ENCODE data around the gene KLHDC10. TPM values are rescaled to one million over a fixed set of nuclear protein-coding genes. Genes with fewer than 3 reads are reported as not detected.

KLHDC10 gene
- polyA plus RNA-seq, 1 donor from 2014 or later, result 59.1 TPM

- no peak overlapping the region for H3K4me2 ChIP-seq (ENCODE audit: low read length)
These were observed 104.1 kb downstream of the KLHDC10 start for GRCh38 chr7:130174237-130174959.

GRCh38 chr7:130178251-130178650 lies 107.9 kb downstream of the KLHDC10 start:
- H3K9ac ChIP-seq (ENCODE audit: low read length), result no peak overlapping the region
- H3K4me2 ChIP-seq (ENCODE audit: low read length), result no peak overlapping the region
- H3K27me3 ChIP-seq (ENCODE audit: insufficient read depth, low read depth, low read length), result no peaks in the 10 kb centered on the region
- no peaks in the 10 kb centered on the region for H3K79me2 ChIP-seq (replicated peaks; ENCODE audit: insufficient read depth, low read length)
- H3F3A ChIP-seq (ENCODE audit: insufficient read depth, low read length, poor library complexity, severe bottlenecking), result no peaks in the 10 kb centered on the region
- no peaks in the 10 kb centered on the region for H4K20me1 ChIP-seq (ENCODE audit: insufficient read depth)
- no peak for TF ChIP-seq TAF1 (IDR thresholded peaks at IDR 0.05; ENCODE audit: low read depth)
- TF ChIP-seq EZH2 (IDR thresholded peaks at IDR 0.05; ENCODE audit: borderline replicate concordance, insufficient read depth, low read length, poor library complexity, severe bottlenecking), result no peak
- no peak for TF ChIP-seq MXI1 (conservative IDR thresholded peaks at IDR 0.05; ENCODE audit: poor library complexity, severe bottlenecking)
- TF ChIP-seq CTCF (IDR thresholded peaks at IDR 0.05; ENCODE audit: poor library complexity, severe bottlenecking), result no peak
- no peak for TF ChIP-seq POLR2AphosphoS5 (IDR thresholded peaks at IDR 0.05)
- TF ChIP-seq EP300 (conservative IDR thresholded peaks at IDR 0.05; ENCODE audit: poor library complexity, severe bottlenecking), result no peak
- no peak for TF ChIP-seq SMC3 (conservative IDR thresholded peaks at IDR 0.05; ENCODE audit: poor library complexity)
- TF ChIP-seq, protein P1, sequence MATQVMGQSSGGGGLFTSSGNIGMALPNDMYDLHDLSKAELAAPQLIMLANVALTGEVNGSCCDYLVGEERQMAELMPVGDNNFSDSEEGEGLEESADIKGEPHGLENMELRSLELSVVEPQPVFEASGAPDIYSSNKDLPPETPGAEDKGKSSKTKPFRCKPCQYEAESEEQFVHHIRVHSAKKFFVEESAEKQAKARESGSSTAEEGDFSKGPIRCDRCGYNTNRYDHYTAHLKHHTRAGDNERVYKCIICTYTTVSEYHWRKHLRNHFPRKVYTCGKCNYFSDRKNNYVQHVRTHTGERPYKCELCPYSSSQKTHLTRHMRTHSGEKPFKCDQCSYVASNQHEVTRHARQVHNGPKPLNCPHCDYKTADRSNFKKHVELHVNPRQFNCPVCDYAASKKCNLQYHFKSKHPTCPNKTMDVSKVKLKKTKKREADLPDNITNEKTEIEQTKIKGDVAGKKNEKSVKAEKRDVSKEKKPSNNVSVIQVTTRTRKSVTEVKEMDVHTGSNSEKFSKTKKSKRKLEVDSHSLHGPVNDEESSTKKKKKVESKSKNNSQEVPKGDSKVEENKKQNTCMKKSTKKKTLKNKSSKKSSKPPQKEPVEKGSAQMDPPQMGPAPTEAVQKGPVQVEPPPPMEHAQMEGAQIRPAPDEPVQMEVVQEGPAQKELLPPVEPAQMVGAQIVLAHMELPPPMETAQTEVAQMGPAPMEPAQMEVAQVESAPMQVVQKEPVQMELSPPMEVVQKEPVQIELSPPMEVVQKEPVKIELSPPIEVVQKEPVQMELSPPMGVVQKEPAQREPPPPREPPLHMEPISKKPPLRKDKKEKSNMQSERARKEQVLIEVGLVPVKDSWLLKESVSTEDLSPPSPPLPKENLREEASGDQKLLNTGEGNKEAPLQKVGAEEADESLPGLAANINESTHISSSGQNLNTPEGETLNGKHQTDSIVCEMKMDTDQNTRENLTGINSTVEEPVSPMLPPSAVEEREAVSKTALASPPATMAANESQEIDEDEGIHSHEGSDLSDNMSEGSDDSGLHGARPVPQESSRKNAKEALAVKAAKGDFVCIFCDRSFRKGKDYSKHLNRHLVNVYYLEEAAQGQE (IDR thresholded peaks at IDR 0.05; ENCODE audit: borderline replicate concordance), result no peak
- TF ChIP-seq RAD21 (conservative IDR thresholded peaks at IDR 0.05), result no peak
- no peak overlapping the region for H3K4me3 ChIP-seq (ENCODE audit: low read length)
- peaks cover 5% of the 10 kb centered on the region for H3K36me3 ChIP-seq (ENCODE audit: insufficient read depth, low read length)
- no peaks in the 10 kb centered on the region for H3K9me2 ChIP-seq (ENCODE audit: insufficient read depth, low read length)
- H2AFZ ChIP-seq (ENCODE audit: low read depth, low read length), result no peak overlapping the region
- H3K9me3 ChIP-seq (ENCODE audit: low read length), result no peaks in the 10 kb centered on the region
- H3K27ac ChIP-seq (ENCODE audit: low read length), result no peak overlapping the region

More at GRCh38 chr7:130174237-130174959, 104.1 kb downstream of the KLHDC10 start:
- Histone ChIP-seq H3K27me3 (ENCODE audit: insufficient read depth, low read depth, low read length) (no peaks in the 10 kb centered on the region), H3K9ac (ENCODE audit: low read length) (no peak overlapping the region), H3K79me2 (replicated peaks; ENCODE audit: insufficient read depth, low read length) (no peaks in the 10 kb centered on the region), H2AFZ (ENCODE audit: low read depth, low read length) (no peak overlapping the region), H4K20me1 (ENCODE audit: insufficient read depth) (no peaks in the 10 kb centered on the region), H3K36me3 (ENCODE audit: insufficient read depth, low read length) (peaks cover 6% of the 10 kb centered on the region), H3K27ac (ENCODE audit: low read length) (no peak overlapping the region), H3F3A (ENCODE audit: insufficient read depth, low read length, poor library complexity, severe bottlenecking) (no peaks in the 10 kb centered on the region), H3K9me3 (ENCODE audit: low read length) (no peaks in the 10 kb centered on the region), H3K4me3 (ENCODE audit: low read length) (no peak overlapping the region), H3K9me2 (ENCODE audit: insufficient read depth, low read length) (no peaks in the 10 kb centered on the region)
- no peak for TF ChIP-seq EP300 (conservative IDR thresholded peaks at IDR 0.05; ENCODE audit: poor library complexity, severe bottlenecking)
